Inflammatory macrophage treated with lipopolysaccharide for 4 hours (primary cell): ENCODE measurements around the gene EIF6.

Experiments used
- DNase-seq: peaks from one replicate; pipeline ENCODE4 v3.0.0-alpha.2; 2020

EIF6 gene

DNA sequence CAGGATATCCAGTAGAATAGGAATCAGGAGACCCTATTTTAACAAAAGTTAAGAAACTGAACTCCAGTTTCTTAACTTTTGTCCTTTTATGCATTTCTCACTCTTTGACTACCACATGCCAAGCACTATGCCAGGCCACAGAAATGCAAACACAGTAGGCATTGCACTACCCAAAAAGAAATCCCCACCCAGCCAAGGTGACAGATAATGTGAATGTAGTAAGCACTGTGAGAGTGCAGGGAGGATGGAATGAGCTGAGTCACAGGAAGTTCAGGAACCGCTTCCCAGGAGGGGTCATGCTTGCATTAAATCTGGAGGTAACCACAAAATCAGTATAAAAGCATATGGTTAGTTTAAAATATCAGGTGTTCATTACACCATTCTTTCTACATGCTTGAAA lies 27.7 kb upstream of the EIF6 start:
- DNase-seq: no peak

- DNase-seq: no peak
These were observed 27.2 kb upstream of the EIF6 start for GRCh38 chr20:35311822-35312221.

DNA sequence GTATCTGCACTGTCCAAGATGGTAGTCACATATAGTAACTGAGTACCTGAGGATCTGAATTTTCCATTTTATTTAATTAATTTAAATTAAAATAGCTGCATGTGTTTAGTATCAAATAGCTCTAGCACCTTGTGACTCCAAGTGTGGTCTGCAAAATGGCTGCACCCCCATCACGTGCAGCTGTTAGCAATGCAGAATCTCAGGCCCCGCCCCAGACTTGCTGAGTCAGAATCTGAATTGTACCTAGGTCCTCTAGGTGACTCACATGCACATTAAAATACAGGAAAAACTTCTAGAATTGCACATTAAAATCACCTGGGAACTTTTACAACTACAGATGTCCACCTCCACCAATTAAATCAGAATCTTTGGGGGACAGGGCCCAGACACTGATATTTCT lies 26.8 kb upstream of the EIF6 start:
- DNase-seq: no peak

DNA sequence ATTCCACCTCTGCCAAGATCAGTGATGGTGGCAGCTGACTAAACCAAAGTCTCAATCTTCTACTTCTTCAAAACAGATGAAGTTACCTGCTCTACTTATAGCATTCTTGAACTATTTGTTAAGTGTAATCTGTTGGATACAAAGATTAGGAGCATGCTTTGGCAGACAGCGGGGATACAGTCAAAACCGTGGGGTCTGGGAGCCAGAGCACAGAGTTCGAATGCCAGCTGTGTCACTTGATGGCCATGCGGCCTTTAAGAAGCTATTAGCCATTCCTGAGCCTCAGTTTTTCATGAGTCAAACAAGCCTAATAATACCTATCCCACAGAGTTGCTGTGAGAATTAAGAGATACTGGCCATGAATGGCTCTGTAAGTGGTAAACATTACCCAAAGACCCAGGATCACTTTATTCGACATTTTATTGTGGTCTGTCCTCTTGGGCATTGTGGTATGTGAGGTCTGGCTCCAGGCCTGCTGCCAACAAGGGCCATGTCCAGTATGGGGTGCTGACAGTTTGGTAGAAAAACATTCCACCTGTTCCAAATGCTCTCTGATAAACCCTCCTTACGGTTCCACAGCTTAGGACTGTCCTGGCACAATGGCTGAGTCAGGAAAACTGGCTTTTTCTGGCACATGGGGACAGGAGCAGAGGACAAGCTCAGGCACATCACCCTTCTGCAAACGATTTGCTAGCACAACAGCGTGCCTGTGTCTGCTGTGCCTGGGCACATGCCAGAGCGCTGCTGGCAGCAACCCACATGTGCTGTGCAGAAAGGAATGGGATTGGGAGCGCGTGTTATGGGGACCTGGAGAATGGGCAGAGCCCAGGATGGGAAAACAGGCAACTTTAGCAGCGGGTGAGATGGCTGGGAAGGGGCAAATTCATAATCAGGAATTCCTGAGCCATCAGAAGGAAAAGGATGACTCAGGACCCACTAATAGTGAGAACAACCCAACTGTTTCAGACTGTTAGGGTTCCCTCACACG lies 23.4 kb upstream of the EIF6 start:
- no peak for DNase-seq

DNA sequence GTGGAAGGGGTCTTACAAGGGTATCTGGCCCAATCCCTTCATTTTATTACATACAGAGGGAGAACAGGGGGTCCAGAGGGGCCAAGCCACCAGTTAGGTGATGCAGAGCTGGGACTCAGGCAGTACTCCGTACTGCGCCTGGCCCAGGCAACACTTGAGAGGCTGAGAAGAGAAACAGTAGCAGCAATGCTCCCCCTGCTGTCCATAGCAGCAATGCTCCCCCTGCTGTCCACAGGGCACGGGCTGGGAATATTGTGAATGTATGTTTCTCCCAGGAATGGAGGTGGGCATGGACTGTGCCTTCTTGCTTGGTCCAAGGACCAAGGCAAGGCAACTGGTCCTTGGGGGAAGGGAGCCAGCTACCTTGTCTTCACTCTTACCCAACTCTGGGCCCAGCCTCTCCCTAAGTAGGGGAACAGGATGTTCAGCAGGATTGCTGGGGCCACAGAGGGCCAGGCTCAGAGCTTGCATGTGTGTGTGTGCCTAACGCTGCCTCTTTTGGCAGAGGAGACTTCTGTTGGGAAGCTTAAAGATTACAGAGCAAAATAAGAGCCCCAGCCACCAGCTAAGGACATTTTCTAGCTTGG lies 22.5 kb upstream of the EIF6 start:
- peak; percentile 52 for DNase-seq

DNA sequence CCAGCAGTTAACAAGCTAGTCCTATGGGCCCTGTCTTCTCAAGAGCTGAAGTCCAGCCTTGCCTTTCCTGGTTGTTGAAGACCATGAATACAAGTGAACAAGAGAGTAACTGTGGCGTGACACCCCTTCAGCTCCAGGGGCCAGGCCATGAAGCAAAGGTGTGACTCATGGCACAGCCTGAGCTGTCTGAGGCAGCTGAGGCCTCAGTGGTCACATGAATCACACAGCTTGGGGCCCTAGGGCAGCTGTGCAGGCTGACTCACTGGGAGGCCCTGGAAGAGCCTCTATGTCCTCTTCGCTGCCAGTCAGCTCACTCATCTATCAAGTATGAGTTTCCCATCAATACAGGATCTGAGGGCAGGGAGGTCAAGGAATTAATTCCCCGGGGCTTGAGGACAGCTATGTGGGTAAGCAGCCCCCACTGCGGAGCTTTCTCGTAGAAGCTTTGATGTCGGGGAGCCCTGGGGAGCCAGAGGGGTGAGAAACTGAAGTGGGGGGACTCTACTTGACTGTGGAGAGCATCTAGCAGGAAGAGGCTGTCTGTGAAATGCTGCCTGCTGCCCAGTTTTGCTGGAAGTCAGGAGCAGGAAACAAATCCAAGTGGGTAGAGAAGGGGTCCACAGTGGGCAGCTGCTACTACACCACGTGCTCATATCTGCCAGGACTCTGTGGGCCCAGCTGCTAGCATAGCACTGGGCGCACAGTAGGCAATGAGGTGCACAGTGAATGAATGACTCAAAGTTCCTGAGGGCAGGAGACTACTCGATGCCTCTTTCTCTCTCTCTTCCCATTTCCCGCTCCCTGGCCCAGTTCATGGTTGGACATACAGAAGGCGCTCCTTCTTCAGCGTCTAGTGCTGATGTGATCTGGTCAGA lies 21.3 kb upstream of the EIF6 start:
- peak; percentile 87 for DNase-seq

GRCh38 chr20:35304956-35305355 lies 20.4 kb upstream of the EIF6 start:
- DNase-seq: no peak

DNA sequence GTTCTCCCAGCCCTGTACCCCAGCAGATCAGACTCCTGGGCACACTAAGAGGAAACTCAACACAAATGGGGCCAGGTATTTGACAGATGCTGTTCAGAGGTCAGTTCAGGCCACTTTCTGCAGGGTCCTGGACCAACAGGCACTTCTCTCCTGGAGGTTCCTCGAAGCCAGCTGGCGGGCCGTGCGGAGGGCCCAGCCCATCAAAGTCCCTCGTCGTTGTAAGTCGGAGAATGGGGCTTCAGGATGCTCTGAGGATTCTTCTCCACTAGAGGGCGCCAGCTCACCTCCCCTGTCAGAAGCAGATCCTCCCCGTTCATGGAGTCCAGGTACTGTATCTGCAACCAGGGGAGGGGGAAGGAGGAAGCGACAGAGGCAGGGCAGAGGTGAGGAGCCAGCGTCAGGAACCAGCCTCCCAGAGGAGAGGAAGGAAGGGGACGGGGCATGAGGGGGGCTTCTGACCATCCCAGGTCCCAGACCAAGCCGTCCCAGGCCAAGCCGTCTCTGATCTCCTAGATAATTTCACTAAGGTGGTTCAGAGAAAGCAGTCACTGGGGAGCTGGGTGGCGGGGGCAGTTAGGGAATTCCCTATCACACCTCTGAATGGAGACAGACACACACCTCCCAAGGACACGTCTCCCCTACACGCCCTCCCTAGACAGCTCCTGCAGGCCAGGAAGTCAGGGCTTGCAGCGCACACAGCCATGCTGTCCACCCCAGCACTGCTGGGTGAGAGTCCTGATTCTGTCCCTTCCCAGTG lies 19.3 kb upstream of the EIF6 start:
- peak; percentile 80 for DNase-seq

DNA sequence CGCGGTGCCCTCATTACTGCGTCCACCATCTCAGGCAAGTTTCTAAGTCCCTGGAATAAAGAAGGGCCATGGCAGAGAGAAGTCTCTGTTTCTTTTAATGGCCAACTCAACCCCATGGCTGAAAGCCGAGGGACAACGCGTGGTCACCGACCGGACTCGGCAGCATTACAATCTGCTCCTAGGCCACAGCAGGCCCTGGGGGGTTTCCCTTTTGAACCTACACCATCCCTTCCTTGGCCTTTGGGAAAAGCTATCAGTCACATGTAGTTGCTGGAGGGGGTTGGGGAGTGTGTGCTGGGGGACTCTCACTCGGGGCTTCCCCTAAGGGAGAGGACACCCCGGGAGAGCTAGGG lies 18.8 kb upstream of the EIF6 start:
- no peak for DNase-seq

DNA sequence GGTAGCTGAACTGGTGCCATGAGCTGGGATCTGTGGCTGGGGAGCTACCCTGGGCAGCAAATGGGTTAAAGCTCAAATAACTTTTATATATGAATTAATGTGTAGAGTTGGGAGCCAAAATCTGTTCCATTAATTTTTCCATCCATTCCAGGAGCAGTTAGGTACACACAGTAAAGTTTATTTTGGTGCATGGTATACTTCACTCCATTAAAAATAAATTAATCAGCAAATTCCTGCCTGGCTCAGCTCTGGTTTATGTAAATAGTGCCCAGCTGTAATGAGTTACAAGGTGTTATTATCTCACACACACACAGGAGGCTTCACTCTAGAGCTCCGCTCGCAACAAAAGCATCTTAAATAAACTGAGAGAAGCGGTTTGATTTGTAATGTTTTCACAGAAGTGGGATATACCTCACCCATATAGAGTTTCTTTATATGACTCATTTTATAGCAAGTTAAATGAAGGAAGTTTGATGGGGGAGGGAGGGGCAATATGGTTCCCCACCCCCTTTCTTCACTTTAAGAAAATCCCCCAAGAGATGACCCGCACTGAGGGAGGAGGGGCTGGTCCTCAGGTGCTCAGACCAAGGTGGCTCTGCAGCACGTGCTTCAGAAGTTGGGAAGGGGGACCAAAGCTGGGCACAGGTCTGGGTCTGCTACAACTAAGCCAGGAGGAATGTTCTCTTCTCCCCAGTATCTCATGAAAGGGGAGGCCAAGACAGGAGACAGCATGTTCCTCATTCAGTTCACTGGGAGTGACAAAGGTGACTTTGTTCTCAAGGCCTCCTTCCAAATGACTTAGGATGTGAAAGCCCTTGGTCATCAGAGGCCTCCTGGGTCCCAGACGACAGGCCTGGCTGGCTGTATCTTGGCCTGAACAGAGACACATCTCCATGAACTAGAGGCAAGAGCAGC lies 18.1 kb upstream of the EIF6 start:
- no peak for DNase-seq

DNA sequence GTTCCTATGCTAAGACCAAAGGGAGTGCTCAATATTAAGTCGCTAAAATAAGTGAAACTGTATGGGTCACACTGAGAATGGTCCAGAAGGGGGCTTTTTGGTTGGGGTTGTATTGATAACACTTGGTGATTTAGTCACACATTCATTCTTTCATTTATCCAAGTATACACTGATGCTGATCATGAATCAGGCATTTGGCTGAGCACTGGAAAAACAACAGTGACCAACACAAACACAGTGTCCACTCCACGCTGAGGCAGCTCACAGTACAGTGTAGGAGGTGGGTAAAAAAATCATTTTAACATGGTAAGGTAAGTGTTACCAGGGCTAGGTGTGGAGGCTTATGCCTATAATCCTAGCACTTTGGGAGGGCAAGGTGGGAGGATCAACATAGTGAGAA lies 16.9 kb upstream of the EIF6 start:
- no peak for DNase-seq

- DNase-seq: no peak
These were observed 16.1 kb upstream of the EIF6 start for GRCh38 chr20:35300469-35301262.

GRCh38 chr20:35299780-35300179 lies 15.2 kb upstream of the EIF6 start:
- no peak for DNase-seq

- no peak for DNase-seq
These were observed 13.7 kb upstream of the EIF6 start for GRCh38 chr20:35298264-35298663.

DNA sequence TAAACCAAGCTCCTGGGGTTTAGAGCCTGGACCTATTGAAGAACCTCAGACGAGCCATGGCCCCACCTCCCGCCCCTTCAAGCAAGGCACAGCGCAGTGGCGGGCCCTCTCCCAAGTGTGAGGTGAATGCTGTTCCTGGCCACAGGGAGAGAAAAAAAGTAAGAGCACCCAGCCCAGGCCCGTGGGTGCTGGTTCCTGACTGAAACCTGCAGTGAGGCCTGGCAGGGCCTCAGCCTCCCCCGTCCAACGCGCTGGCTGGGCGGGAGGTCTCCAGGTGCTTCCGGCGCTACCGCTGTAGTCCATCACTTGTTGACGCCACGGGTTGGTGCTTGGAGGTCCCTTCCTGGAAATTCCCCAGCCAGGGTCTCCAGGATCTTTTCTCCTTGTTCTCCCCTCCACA lies 13.2 kb upstream of the EIF6 start:
- no peak for DNase-seq

DNA sequence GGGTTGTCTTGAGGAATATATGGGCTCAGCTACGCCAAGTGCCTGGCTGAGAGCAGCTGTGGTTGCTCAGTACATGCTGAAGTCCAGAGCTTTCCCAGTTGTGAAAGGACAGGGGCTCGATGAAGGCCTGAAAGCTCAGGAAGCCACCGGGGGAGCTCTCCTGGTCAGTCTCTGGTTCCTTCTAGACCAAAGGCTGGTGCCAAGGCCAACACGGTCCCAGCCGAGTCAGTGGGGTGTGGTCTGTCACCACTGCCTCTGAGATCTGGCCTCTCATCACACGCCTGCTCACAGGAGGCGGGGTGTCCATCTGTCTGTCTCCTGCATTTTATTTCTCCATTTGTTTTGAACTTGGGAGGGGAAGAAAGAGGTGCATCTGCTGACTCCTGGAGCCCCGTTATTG lies 12.6 kb upstream of the EIF6 start:
- DNase-seq: no peak

DNA sequence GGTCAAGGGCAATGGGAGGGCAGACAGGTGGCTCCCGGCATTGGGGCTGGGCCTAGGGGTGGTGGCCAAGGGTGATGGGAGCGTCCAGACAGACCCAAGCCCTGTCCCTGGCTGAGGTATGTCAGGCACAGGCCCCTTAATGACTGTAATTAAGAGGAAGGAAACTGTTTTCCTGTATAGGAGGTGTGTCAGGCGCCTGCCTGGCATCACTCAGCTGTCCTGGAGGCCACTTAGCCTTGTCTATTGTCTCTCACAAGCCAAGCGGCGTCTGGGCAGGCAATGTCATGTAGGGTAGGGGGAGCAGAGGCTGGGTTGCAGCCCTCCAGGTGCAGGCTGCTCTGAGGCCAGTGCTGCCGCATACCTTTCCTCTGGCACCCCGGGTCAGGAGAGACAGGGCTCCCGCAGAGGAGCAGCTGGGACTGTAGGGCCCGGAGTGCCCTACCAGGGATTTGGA lies 11.6 kb upstream of the EIF6 start:
- no peak for DNase-seq

DNA sequence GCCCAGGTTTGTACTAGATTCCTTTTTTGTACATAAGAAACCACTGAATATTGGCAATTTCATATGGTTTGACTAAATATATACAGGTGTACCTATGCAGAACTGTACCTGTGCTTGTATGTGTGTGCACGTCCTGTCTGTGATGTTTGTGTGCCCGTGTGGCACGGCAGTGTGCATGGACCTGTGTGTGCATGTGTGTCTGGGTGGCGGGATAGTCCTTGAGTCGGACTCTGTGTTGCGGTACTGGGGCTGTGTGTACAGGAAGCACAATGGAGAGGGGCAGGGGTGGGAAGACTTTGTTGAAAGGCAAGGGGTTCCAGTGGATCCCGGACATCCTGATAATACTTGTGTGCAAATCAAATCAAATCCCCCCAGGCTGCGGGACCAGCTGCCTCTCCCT lies 11.1 kb upstream of the EIF6 start:
- no peak for DNase-seq

GRCh38 chr20:35295058-35295457 lies 10.5 kb upstream of the EIF6 start:
- no peak for DNase-seq

DNA sequence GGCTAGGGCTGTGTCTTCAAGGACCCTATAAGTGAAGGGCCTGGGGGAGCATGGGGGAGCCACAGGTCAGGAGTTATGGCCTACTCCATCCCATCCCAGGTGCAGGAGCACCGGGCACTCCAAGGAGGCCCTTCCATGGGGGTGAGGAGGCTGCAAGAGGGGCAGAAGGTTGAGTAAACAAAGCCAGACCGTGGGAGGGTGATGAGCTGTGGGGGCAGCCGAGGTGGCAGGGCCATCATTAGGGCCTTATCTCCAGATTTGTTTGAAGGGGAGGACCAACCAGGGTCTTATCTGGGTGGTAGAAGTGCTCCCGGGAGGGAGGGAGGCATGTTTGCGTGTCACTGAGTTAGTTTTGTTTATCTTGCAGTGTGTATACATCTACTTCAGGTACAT lies 9.7 kb upstream of the EIF6 start:
- DNase-seq: no peak
